Pons (tissue), 1 donor: Measurements from ENCODE around the gene FBXO33.

ENCODE experiments used
- DNase-seq: peaks from one replicate; pipeline ENCODE4 v3.0.0-alpha.2; 2016; ENCODE audit warnings: low spot score

Gene FBXO33

GRCh38 chr14:39432179-39432618 is at the start of gene FBXO33:
FBXO33 (minus strand) TSS chr14:39432433; CDS start chr14:39432162, 271 bp downstream.
- DNase-seq, result peak; percentile 96

- no peak for DNase-seq
These were observed 42.2 kb upstream of the FBXO33 start for GRCh38 chr14:39474416-39474911.

GRCh38 chr14:39472078-39472477 is 39.8 kb upstream of the FBXO33 start:
- DNase-seq, result no peak

- peak; percentile 18 for DNase-seq
These were observed 37.0 kb upstream of the FBXO33 start for GRCh38 chr14:39469094-39469710.

- DNase-seq, result no peak
These were observed 35.8 kb upstream of the FBXO33 start for GRCh38 chr14:39467889-39468524.

GRCh38 chr14:39459795-39460478 is 27.7 kb upstream of the FBXO33 start:
- no peak for DNase-seq

- no peak for DNase-seq
These were observed 24.5 kb upstream of the FBXO33 start for GRCh38 chr14:39456702-39457250.

- no peak for DNase-seq
These were observed 22.8 kb upstream of the FBXO33 start for GRCh38 chr14:39454906-39455539.

GRCh38 chr14:39452680-39453079 is 20.4 kb upstream of the FBXO33 start:
- DNase-seq, result peak; percentile 28

- DNase-seq, result no peak
These were observed 19.6 kb upstream of the FBXO33 start for GRCh38 chr14:39451811-39452210.

- DNase-seq, result no peak
These were observed 15.0 kb upstream of the FBXO33 start for GRCh38 chr14:39447175-39447661.

GRCh38 chr14:39446131-39446744 is 14.0 kb upstream of the FBXO33 start:
- DNase-seq, result no peak

- no peak for DNase-seq
These were observed 10.1 kb upstream of the FBXO33 start for GRCh38 chr14:39442293-39442692.

- no peak for DNase-seq
These were observed 9.6 kb upstream of the FBXO33 start for GRCh38 chr14:39441805-39442204.

GRCh38 chr14:39440975-39441374 is 8.7 kb upstream of the FBXO33 start:
- DNase-seq, result no peak

- no peak for DNase-seq
These were observed 3.0 kb upstream of the FBXO33 start for GRCh38 chr14:39435241-39435640.

GRCh38 chr14:39434401-39434800 is 2.2 kb upstream of the FBXO33 start:
- DNase-seq, result no peak

- DNase-seq, result no peak
These were observed 1.2 kb upstream of the FBXO33 start for GRCh38 chr14:39433452-39433813.

- DNase-seq, result peak; percentile 82
These were observed 602 bp upstream of the FBXO33 start for GRCh38 chr14:39432619-39433451.

- DNase-seq, result peak; percentile 28
These were observed 636 bp downstream of the FBXO33 start for GRCh38 chr14:39431416-39432178.
